Smooth muscle cell (in vitro differentiated cells): ENCODE results near the gene CAMK2G. TPM values are rescaled to one million over a fixed set of nuclear protein-coding genes. Genes with fewer than 3 reads are reported as not detected.

Source experiments
- DNase-seq: peaks from one replicate; lab custom pipeline; 2025; ENCODE audit not compliant: unreplicated experiment; lab: John Stamatoyannopoulos, UW
- H2AFZ ChIP-seq: fragments of 200-600 bp; sonication (generic); 2 replicates; pipeline ENCODE4 v1.6.0; 2016; ENCODE audit warnings: antibody characterized with exemption, low read depth, mild to moderate bottlenecking
- H3F3A ChIP-seq: fragments of 200-600 bp; sonication (generic); 2 replicates; pipeline ENCODE4 v1.6.0; 2017; ENCODE audit warnings: antibody characterized with exemption, low read depth
- H3K27ac ChIP-seq: fragments of 200-600 bp; sonication (generic); 2 replicates; pipeline ENCODE4 v1.5.1; 2016; ENCODE audit warnings: low read depth, mild to moderate bottlenecking
- H3K27me3 ChIP-seq: fragments of 200-600 bp; sonication (generic); 2 replicates; pipeline ENCODE4 v1.6.1; 2016; ENCODE audit warnings: low read depth, mild to moderate bottlenecking
- H3K36me3 ChIP-seq: fragments of 200-600 bp; sonication (generic); 2 replicates; pipeline ENCODE4 v1.5.1; 2016; ENCODE audit warnings: low read depth
- H3K4me1 ChIP-seq: fragments of 200-600 bp; sonication (generic); 2 replicates; pipeline ENCODE4 v1.5.1; 2016; ENCODE audit warnings: low read depth
- H3K4me2 ChIP-seq: fragments of 200-600 bp; sonication (generic); 2 replicates; pipeline ENCODE4 v1.6.0; 2016; ENCODE audit warnings: mild to moderate bottlenecking
- H3K4me3 ChIP-seq: fragments of 200-600 bp; sonication (generic); 2 replicates; pipeline ENCODE4 v1.5.1; 2016; ENCODE audit warnings: mild to moderate bottlenecking
- H3K79me2 ChIP-seq: fragments of 200-600 bp; sonication (generic); 2 replicates; pipeline ENCODE4 v1.6.0; 2016; ENCODE audit warnings: low read depth, mild to moderate bottlenecking
- H3K9ac ChIP-seq: fragments of 200-600 bp; sonication (generic); 2 replicates; pipeline ENCODE4 v1.6.0; 2016; ENCODE audit warnings: low read depth
- H3K9me3 ChIP-seq: fragments of 200-600 bp; sonication (generic); replicated peaks from 2 replicates; pipeline ENCODE4 v1.5.1; 2016; ENCODE audit warnings: low read depth
- H4K20me1 ChIP-seq: fragments of 200-600 bp; sonication (generic); 2 replicates; pipeline ENCODE4 v1.6.0; 2016; ENCODE audit warnings: low read depth
- CTCF ChIP-seq: fragments of 200-600 bp; sonication (generic); IDR thresholded peaks from 2 replicates; pipeline ENCODE4 v1.5.1; 2017; ENCODE audit warnings: borderline replicate concordance, mild to moderate bottlenecking, antibody characterized with exemption; ENCODE audit not compliant: insufficient read depth, poor library complexity, severe bottlenecking
- WGBS: methylation state at CpG from one replicate; pipeline ENCODE4 v1.1.7; 2016; ENCODE audit warnings: low lambda C conversion rate; 5-methylcytosine and 5-hydroxymethylcytosine counted together
- polyA plus RNA-seq: library from polyadenylated mRNA; unstranded; fragments of >200 nt; fragmentation: Nextera tagmentation; extraction: Ambion mirVana; gene quantifications from 2 replicates; pipeline ENCODE4 v1.2.1, GENCODE V29; 2016
- total RNA-seq: library from RNA; depleted of rRNA; stranded (reverse); fragments of >200 nt; gene quantifications from 2 replicates; pipeline ENCODE4 v1.2.3, GENCODE V29; 2014

The CAMK2G gene
- total and polyA plus RNA-seq, 2 experiments from 2014 or later: 2.2 to 10.8 TPM

GRCh38 chr10:73871295-73872189 is 2.8 kb downstream of the CAMK2G start:
- Histone ChIP-seq H3K79me2 (peaks cover 3% of the 10 kb centered on the region), H3K4me3 (no peak overlapping the region), H4K20me1 (peaks cover 11% of the 10 kb centered on the region), H3K4me1 (peaks cover 3% of the 10 kb centered on the region), H2AFZ (no peak overlapping the region), H3K27me3 (no peaks in the 10 kb centered on the region), H3F3A (no peaks in the 10 kb centered on the region), H3K36me3 (no peaks in the 10 kb centered on the region), H3K4me2 (no peak overlapping the region), H3K27ac (no peak overlapping the region), H3K9ac (no peak overlapping the region), H3K9me3 (no peaks in the 10 kb centered on the region)
- TF ChIP-seq CTCF: no peak
- WGBS: 90% methylated on average over 8 of the region's 8 CpGs
- DNase-seq: no peak

- peaks cover 3% of the 10 kb centered on the region for H3K79me2 ChIP-seq
Measured at GRCh38 chr10:73868655-73869195, 5.6 kb downstream of the CAMK2G start.

GRCh38 chr10:73867871-73868631 is 6.3 kb downstream of the CAMK2G start:
- H2AFZ ChIP-seq: no peak overlapping the region
- H3K36me3 ChIP-seq: no peaks in the 10 kb centered on the region
- H3K4me3 ChIP-seq: no peak overlapping the region
- no peak overlapping the region for H3K9ac ChIP-seq
- no peaks in the 10 kb centered on the region for H3K4me1 ChIP-seq
- peaks cover 3% of the 10 kb centered on the region for H3K79me2 ChIP-seq
- H3K9me3 ChIP-seq: no peaks in the 10 kb centered on the region
- no peak overlapping the region for H3K4me2 ChIP-seq
- WGBS: 96% methylated on average over 11 of the region's 11 CpGs
- DNase-seq: no peak
- no peaks in the 10 kb centered on the region for H3F3A ChIP-seq
- no peaks in the 10 kb centered on the region for H3K27me3 ChIP-seq
- no peak overlapping the region for H3K27ac ChIP-seq
- TF ChIP-seq CTCF: no peak
- H4K20me1 ChIP-seq: peaks cover 22% of the 10 kb centered on the region

More at GRCh38 chr10:73868655-73869195, 5.6 kb downstream of the CAMK2G start:
- H3K9me3 ChIP-seq: no peaks in the 10 kb centered on the region
- H3K4me3 ChIP-seq: no peak overlapping the region
- H3K4me1 ChIP-seq: peaks cover 3% of the 10 kb centered on the region
- H3F3A ChIP-seq: no peaks in the 10 kb centered on the region
- no peak overlapping the region for H3K4me2 ChIP-seq
- no peaks in the 10 kb centered on the region for H3K27me3 ChIP-seq
- 96% methylated on average over 5 of the region's 5 CpGs for WGBS
- DNase-seq: no peak
- no peak overlapping the region for H3K27ac ChIP-seq
- no peak overlapping the region for H3K9ac ChIP-seq
- H4K20me1 ChIP-seq: peaks cover 21% of the 10 kb centered on the region
- no peak for TF ChIP-seq CTCF
- H2AFZ ChIP-seq: no peak overlapping the region
- no peaks in the 10 kb centered on the region for H3K36me3 ChIP-seq
